ENCODE results near the gene AKR1E2. TPM values are rescaled to one million over a fixed set of nuclear protein-coding genes. Genes with fewer than 3 reads are reported as not detected.
A peak's percentile ranks its signal among the peaks of the same experiment; 100 is the strongest.

The AKR1E2 gene
- total and polyA plus RNA-seq, 2 donors (not counting 3 experiments of a cell fraction or from before 2014, with no cell fraction given) = 4.0 to 8.2 TPM

- Histone ChIP-seq H4K20me1 (replicated peaks; ENCODE audit: control insufficient read depth, extremely low read depth, insufficient read depth, low read length) (no peaks in the 10 kb centered on the region), H3K36me3 (ENCODE audit: control insufficient read depth in 2 of 2, extremely low read depth in 1 of 2, insufficient read depth in 2 of 2, low read length in 2 of 2) (no peaks in the 10 kb centered on the region), H3K27me3 (ENCODE audit: control insufficient read depth in 2 of 2, insufficient read depth in 2 of 2, low read length in 2 of 2) (no peaks in the 10 kb centered on the region), H3K79me2 (ENCODE audit: control insufficient read depth, insufficient read depth, low read length) (no peaks in the 10 kb centered on the region), H3K9ac (replicated peaks; ENCODE audit: extremely low read depth, insufficient read depth, low read length) (peak overlapping the region; percentile 17), H3K4me2 (ENCODE audit: insufficient read depth, low read length) (peak overlapping the region; percentile 64), H3K27ac (ENCODE audit: insufficient read depth, low read depth, low read length) (peak overlapping the region; percentile 62), H3K4me1 (ENCODE audit: control insufficient read depth, extremely low read depth, insufficient read depth, low read length) (peaks cover 47% of the 10 kb centered on the region), H3K4me3 (replicated peaks in 1 of 3; ENCODE audit: insufficient read depth in 1 of 3, low read depth in 1 of 3, low read length in 3 of 3) (no peak overlapping the region), H3K9me3 (replicated peaks; ENCODE audit: control insufficient read depth, insufficient read depth, low read length) (no peaks in the 10 kb centered on the region), H3K9me1 (replicated peaks; ENCODE audit: control insufficient read depth, extremely low read depth, insufficient read depth, low read length) (no peaks in the 10 kb centered on the region), H2AFZ (ENCODE audit: low read depth, low read length) (no peak overlapping the region)
- POLR2A ChIA-PET = interaction anchor here (1.0 kb wide), 1 partner anchor 24 kb away, joined by 3 read pairs; no protein-coding TSS in a partner anchor
- intact Hi-C loops (cut with micrococcal nuclease) = no loop called here
- no TSS peak for BruUV-seq (replicated peaks)
- peak; percentile 73 for DNase-seq (ENCODE audit: low read depth, low spot score)
- TF ChIP-seq CTCF (IDR thresholded peaks at IDR 0.05; ENCODE audit: extremely low read depth in 1 of 2, insufficient read depth in 1 of 2, low read depth in 1 of 2, low read length in 2 of 2) (no peak), POLR2AphosphoS5 (IDR thresholded peaks at IDR 0.05; ENCODE audit: insufficient read depth, low read depth, low read length) (peak; percentile 26), FOS (IDR thresholded peaks at IDR 0.05; ENCODE audit: borderline replicate concordance, insufficient read depth, low read length) (peak; percentile 42), GATA2 (IDR thresholded peaks at IDR 0.05; ENCODE audit: insufficient read depth, insufficient read length, low read depth, low read length) (peak; percentile 39)
- CTCF ChIA-PET = interaction anchor here (0.7 to 1.6 kb wide), 5 partner anchors 11 to 34 kb away, joined by 3 to 14 read pairs (median 4); no protein-coding TSS in a partner anchor
- FAIRE-seq = peak; percentile 83
- dilution Hi-C loops (cut with MboI; ENCODE audit: extremely low pct_ligation_motif_present, low sequenced_read_pairs) = no loop called here
Observed at GRCh38 chr10:4804465-4804864, 21.5 kb upstream of the AKR1E2 start.

GRCh38 chr10:4806534-4806933 lies 19.5 kb upstream of the AKR1E2 start:
- no peak for FAIRE-seq
- no peaks in the 10 kb centered on the region for H4K20me1 ChIP-seq (replicated peaks; ENCODE audit: control insufficient read depth, extremely low read depth, insufficient read depth, low read length)
- H3K27me3 ChIP-seq (ENCODE audit: control insufficient read depth in 2 of 2, insufficient read depth in 2 of 2, low read length in 2 of 2) = no peaks in the 10 kb centered on the region
- H3K9me3 ChIP-seq (replicated peaks; ENCODE audit: control insufficient read depth, insufficient read depth, low read length) = no peaks in the 10 kb centered on the region
- H3K4me2 ChIP-seq (ENCODE audit: insufficient read depth, low read length) = no peak overlapping the region
- H2AFZ ChIP-seq (ENCODE audit: low read depth, low read length) = no peak overlapping the region
- H3K9ac ChIP-seq (replicated peaks; ENCODE audit: extremely low read depth, insufficient read depth, low read length) = no peak overlapping the region
- H3K27ac ChIP-seq (ENCODE audit: insufficient read depth, low read depth, low read length) = no peak overlapping the region
- BruUV-seq (replicated peaks) = no TSS peak
- no peak overlapping the region for H3K4me3 ChIP-seq (replicated peaks in 1 of 3; ENCODE audit: insufficient read depth in 1 of 3, low read depth in 1 of 3, low read length in 3 of 3)
- peaks cover 54% of the 10 kb centered on the region for H3K4me1 ChIP-seq (ENCODE audit: control insufficient read depth, extremely low read depth, insufficient read depth, low read length)
- ChIA-PET POLR2A (no interaction called here), CTCF (no interaction called here)
- no peaks in the 10 kb centered on the region for H3K79me2 ChIP-seq (ENCODE audit: control insufficient read depth, insufficient read depth, low read length)
- no peaks in the 10 kb centered on the region for H3K9me1 ChIP-seq (replicated peaks; ENCODE audit: control insufficient read depth, extremely low read depth, insufficient read depth, low read length)
- intact Hi-C loops (cut with micrococcal nuclease) (no loop called here), dilution Hi-C loops (cut with MboI; ENCODE audit: extremely low pct_ligation_motif_present, low sequenced_read_pairs) (no loop called here)
- no peaks in the 10 kb centered on the region for H3K36me3 ChIP-seq (ENCODE audit: control insufficient read depth in 2 of 2, extremely low read depth in 1 of 2, insufficient read depth in 2 of 2, low read length in 2 of 2)
- TF ChIP-seq CTCF (IDR thresholded peaks at IDR 0.05; ENCODE audit: extremely low read depth in 1 of 2, insufficient read depth in 1 of 2, low read depth in 1 of 2, low read length in 2 of 2) = no peak
- TF ChIP-seq MYC (IDR thresholded peaks at IDR 0.05; ENCODE audit: low read depth, low read length) = no peak
- no peak for TF ChIP-seq EZH2 (IDR thresholded peaks at IDR 0.05; ENCODE audit: borderline replicate concordance, low read depth, low read length, severe bottlenecking)
- TF ChIP-seq FOS (IDR thresholded peaks at IDR 0.05; ENCODE audit: borderline replicate concordance, insufficient read depth, low read length) = no peak
- TF ChIP-seq POLR2AphosphoS5 (IDR thresholded peaks at IDR 0.05; ENCODE audit: insufficient read depth, low read depth, low read length) = no peak
- no peak for TF ChIP-seq GATA2 (IDR thresholded peaks at IDR 0.05; ENCODE audit: insufficient read depth, insufficient read length, low read depth, low read length)
- TF ChIP-seq POLR2A (IDR thresholded peaks at IDR 0.05; ENCODE audit: low read depth, low read length) = no peak
- TF ChIP-seq MAX (IDR thresholded peaks at IDR 0.05; ENCODE audit: insufficient read depth, insufficient read length) = no peak
- TF ChIP-seq JUN (IDR thresholded peaks at IDR 0.05; ENCODE audit: borderline replicate concordance, insufficient read depth, insufficient read length, low read depth) = no peak
- no peak for DNase-seq (ENCODE audit: low read depth, low spot score)
